ENCODE results near the gene TRMT61A. TPM values are rescaled to one million over a fixed set of nuclear protein-coding genes. Genes with fewer than 3 reads are reported as not detected.
"Not testable (repeated sequence)": the region's sequence is repeated elsewhere in the genome, so short reads cannot be mapped to it uniquely, and the experiment has no call there.

Gene TRMT61A
- total and polyA plus RNA-seq, 4 experiments from 2014 or later = 4.6 to 14.0 (median 11.6) TPM

- DNase-seq = peak in 1 of 5 donors; percentile 22
- Histone ChIP-seq H3K36me3 (ENCODE audit: insufficient read depth, low read length) (no peaks in the 10 kb centered on the region), H3K4me1 (ENCODE audit: insufficient read depth, low read length) (peaks cover 25% of the 10 kb centered on the region), H3K27ac (ENCODE audit: low read depth, low read length) (no peak within 1 kb of the TSS), H3K27me3 (ENCODE audit: insufficient read depth, low read length) (no peaks in the 10 kb centered on the region), H3K9me3 (ENCODE audit: control insufficient read depth in 1 of 2, low read length in 2 of 2) (no peaks in the 10 kb centered on the region), H3K4me3 (ENCODE audit: low read length in 2 of 2) (peak within 1 kb of the TSS in 1 of 2 donors; percentile 52)
- Mint-ChIP-seq H3K4me3 (peak within 1 kb of the TSS; percentile 59 to 74 (median 67)), H3K9me3 (peaks cover 0 to 1% (median 0%) of the 10 kb centered on the region in 8 donors), H3K4me1 (peaks cover 1 to 31% (median 11%) of the 10 kb centered on the region in 4 donors), H3K27ac (peak within 1 kb of the TSS in 1 of 7 donors; percentile 34), H3K27me3 (peaks cover 3% of the 10 kb centered on the region in 2 donors), H3K36me3 (peaks cover 0 to 1% of the 10 kb centered on the region in 2 donors)
- intact Hi-C loops (cut with micrococcal nuclease) = no loop called here
- ChIA-PET CTCF (ENCODE audit: partially characterized antibody) (interaction anchor here (7.2 kb wide), 1 partner anchor 23 kb away, joined by 78 read pairs; no protein-coding TSS in a partner anchor), POLR2A (ENCODE audit: partially characterized antibody) (interaction anchor here (1.0 to 2.5 kb wide), 3 partner anchors 7 to 40 kb away, joined by 4 to 17 read pairs (median 13); partner anchors contain the start of genes BAG5, COA8 and TRMT61A)
Observed at GRCh38 chr14:103522649-103523574, 6.1 kb upstream of the TRMT61A start, which contains the start of gene CKB. TSS of gene CKB (minus strand) at chr14:103522830. CDS start at chr14:103522493, 337 bp downstream.

GRCh38 chr14:103523575-103523954 lies 5.4 kb upstream of the TRMT61A start:
- peaks cover 0 to 1% of the 10 kb centered on the region in 2 donors for H3K36me3 Mint-ChIP-seq
- ChIA-PET POLR2A (ENCODE audit: partially characterized antibody) (interaction anchor here (1.0 kb wide), 1 partner anchor 39 kb away, joined by 4 read pairs; the partner anchor contains the start of genes BAG5 and COA8), CTCF (ENCODE audit: partially characterized antibody) (no interaction called here)
- intact Hi-C loops (cut with micrococcal nuclease) = no loop called here
- Histone ChIP-seq H3K27me3 (ENCODE audit: insufficient read depth, low read length) (no peaks in the 10 kb centered on the region), H3K9me3 (ENCODE audit: control insufficient read depth in 1 of 2, low read length in 2 of 2) (no peaks in the 10 kb centered on the region), H3K36me3 (ENCODE audit: insufficient read depth, low read length) (no peaks in the 10 kb centered on the region), H3K27ac (ENCODE audit: low read depth, low read length) (no peak overlapping the region), H3K4me3 (ENCODE audit: low read length in 2 of 2) (no peak overlapping the region), H3K4me1 (ENCODE audit: insufficient read depth, low read length) (peaks cover 31% of the 10 kb centered on the region)
- H3K27ac Mint-ChIP-seq = peak overlapping the region in 1 of 7 donors; percentile 34
- H3K9me3 Mint-ChIP-seq = peaks cover 0 to 1% (median 0%) of the 10 kb centered on the region in 8 donors
- H3K4me1 Mint-ChIP-seq = peaks cover 4 to 37% (median 15%) of the 10 kb centered on the region in 4 donors
- H3K4me3 Mint-ChIP-seq = peak overlapping the region in 7 of 8 donors; percentile 6 to 71 (median 48)
- H3K27me3 Mint-ChIP-seq = peaks cover 3% of the 10 kb centered on the region in 2 donors
- no peak for DNase-seq

- Histone ChIP-seq H3K36me3 (ENCODE audit: insufficient read depth, low read length) (no peaks in the 10 kb centered on the region), H3K4me3 (ENCODE audit: low read length in 2 of 2) (no peak overlapping the region), H3K27me3 (ENCODE audit: insufficient read depth, low read length) (no peaks in the 10 kb centered on the region), H3K9me3 (ENCODE audit: control insufficient read depth in 1 of 2, low read length in 2 of 2) (no peaks in the 10 kb centered on the region), H3K27ac (ENCODE audit: low read depth, low read length) (no peak overlapping the region), H3K4me1 (ENCODE audit: insufficient read depth, low read length) (peaks cover 27% of the 10 kb centered on the region)
- peaks cover 0 to 3% of the 10 kb centered on the region in 2 donors for H3K36me3 Mint-ChIP-seq
- H3K27me3 Mint-ChIP-seq = peaks cover 3% of the 10 kb centered on the region in 2 donors
- no peak for DNase-seq
- POLR2A ChIA-PET (ENCODE audit: partially characterized antibody) = interaction anchor here (1.0 kb wide), 1 partner anchor 38 kb away, joined by 4 read pairs; the partner anchor contains the start of genes BAG5 and COA8
- CTCF ChIA-PET (ENCODE audit: partially characterized antibody) = no interaction called here
- intact Hi-C loops (cut with micrococcal nuclease) = no loop called here
- H3K4me1 Mint-ChIP-seq = peaks cover 5 to 36% (median 13%) of the 10 kb centered on the region in 4 donors
- peak overlapping the region in 1 of 7 donors; percentile 34 for H3K27ac Mint-ChIP-seq
- H3K4me3 Mint-ChIP-seq = peak overlapping the region in 3 of 8 donors; percentile 46 to 71 (median 51)
- H3K9me3 Mint-ChIP-seq = no peaks in the 10 kb centered on the region
Observed at GRCh38 chr14:103524002-103524935, 4.7 kb upstream of the TRMT61A start.

- H3K27me3 ChIP-seq (ENCODE audit: insufficient read depth, low read length); H3K9me3 ChIP-seq (ENCODE audit: control insufficient read depth in 1 of 2, low read length in 2 of 2); H3K27ac ChIP-seq (ENCODE audit: low read depth, low read length); CTCF ChIA-PET (ENCODE audit: partially characterized antibody); H3K36me3 ChIP-seq (ENCODE audit: insufficient read depth, low read length); intact Hi-C loops (cut with micrococcal nuclease); H3K36me3 Mint-ChIP-seq; H3K27me3 Mint-ChIP-seq; H3K4me3 ChIP-seq (ENCODE audit: low read length in 2 of 2); DNase-seq; H3K9me3 Mint-ChIP-seq; POLR2A ChIA-PET (ENCODE audit: partially characterized antibody): not testable (repeated sequence)
- H3K4me1 Mint-ChIP-seq = peaks cover 15 to 45% (median 22%) of the 10 kb centered on the region in 4 donors
- peak overlapping the region in 2 of 8 donors; percentile 21 to 68 for H3K4me3 Mint-ChIP-seq
- peak overlapping the region in 4 of 7 donors; percentile 35 to 76 (median 54) for H3K27ac Mint-ChIP-seq
- H3K4me1 ChIP-seq (ENCODE audit: insufficient read depth, low read length) = peaks cover 35% of the 10 kb centered on the region
Observed at GRCh38 chr14:103525430-103526246, 3.4 kb upstream of the TRMT61A start.

GRCh38 chr14:103526247-103526913 lies 2.6 kb upstream of the TRMT61A start:
- Mint-ChIP-seq H3K9me3 (no peaks in the 10 kb centered on the region), H3K27ac (peak overlapping the region in 3 of 7 donors; percentile 6 to 76 (median 35)), H3K36me3 (peaks cover 0 to 2% of the 10 kb centered on the region in 2 donors), H3K27me3 (peaks cover 0 to 3% of the 10 kb centered on the region in 2 donors), H3K4me1 (peaks cover 17 to 51% (median 26%) of the 10 kb centered on the region in 4 donors), H3K4me3 (no peak overlapping the region)
- Histone ChIP-seq H3K9me3 (ENCODE audit: control insufficient read depth in 1 of 2, low read length in 2 of 2) (no peaks in the 10 kb centered on the region), H3K4me3 (ENCODE audit: low read length in 2 of 2) (no peak overlapping the region), H3K27ac (ENCODE audit: low read depth, low read length) (no peak overlapping the region), H3K36me3 (ENCODE audit: insufficient read depth, low read length) (no peaks in the 10 kb centered on the region), H3K4me1 (ENCODE audit: insufficient read depth, low read length) (peaks cover 38% of the 10 kb centered on the region), H3K27me3 (ENCODE audit: insufficient read depth, low read length) (no peaks in the 10 kb centered on the region)
- no peak for DNase-seq
- POLR2A ChIA-PET (ENCODE audit: partially characterized antibody) = interaction anchor here (5.9 kb wide), 1 partner anchor 36 kb away, joined by 31 read pairs; the partner anchor contains the start of genes BAG5 and COA8
- CTCF ChIA-PET (ENCODE audit: partially characterized antibody) = interaction anchor here (1.5 kb wide), 1 partner anchor 8 kb away, joined by 4 read pairs; no protein-coding TSS in a partner anchor
- intact Hi-C loops (cut with micrococcal nuclease) = no loop called here

GRCh38 chr14:103526914-103527248 lies 2.1 kb upstream of the TRMT61A start:
- H3K4me1 Mint-ChIP-seq = peaks cover 17 to 56% (median 28%) of the 10 kb centered on the region in 4 donors
- peaks cover 0 to 3% of the 10 kb centered on the region in 2 donors for H3K27me3 Mint-ChIP-seq
- CTCF ChIA-PET (ENCODE audit: partially characterized antibody) = interaction anchor here (1.5 kb wide), 1 partner anchor 8 kb away, joined by 4 read pairs; no protein-coding TSS in a partner anchor
- H3K4me3 Mint-ChIP-seq = peak overlapping the region in 3 of 8 donors; percentile 15 to 91 (median 74)
- H3K9me3 Mint-ChIP-seq = no peaks in the 10 kb centered on the region
- POLR2A ChIA-PET (ENCODE audit: partially characterized antibody) = interaction anchor here (5.9 kb wide), 1 partner anchor 35 kb away, joined by 31 read pairs; the partner anchor contains the start of genes BAG5 and COA8
- Histone ChIP-seq H3K36me3 (ENCODE audit: insufficient read depth, low read length) (no peaks in the 10 kb centered on the region), H3K9me3 (ENCODE audit: control insufficient read depth in 1 of 2, low read length in 2 of 2) (no peaks in the 10 kb centered on the region), H3K27me3 (ENCODE audit: insufficient read depth, low read length) (no peaks in the 10 kb centered on the region), H3K27ac (ENCODE audit: low read depth, low read length) (no peak overlapping the region), H3K4me3 (ENCODE audit: low read length in 2 of 2) (no peak overlapping the region), H3K4me1 (ENCODE audit: insufficient read depth, low read length) (peaks cover 38% of the 10 kb centered on the region)
- intact Hi-C loops (cut with micrococcal nuclease) = no loop called here
- no peak for DNase-seq
- H3K36me3 Mint-ChIP-seq = peaks cover 0 to 2% of the 10 kb centered on the region in 2 donors
- peak overlapping the region in 6 of 7 donors; percentile 42 to 95 (median 76) for H3K27ac Mint-ChIP-seq
